HG02678 (cell line): ENCODE measurements around the gene KCNF1.
A peak's percentile ranks its signal among the peaks of the same experiment; 100 is the strongest.

ENCODE experiments used
- ATAC-seq: cut with Tn5 transposase; IDR thresholded peaks from one replicate; pipeline ENCODE4 v1.9.1; 2021; ENCODE audit warnings: mild to moderate bottlenecking, moderate library complexity; ENCODE audit not compliant: unreplicated experiment

Gene KCNF1

GRCh38 chr2:10911291-10912075, at the start of gene KCNF1:
Gene KCNF1 (plus strand): TSS chr2:10911934. CDS start chr2:10912427, 493 bp downstream.
- no peak for ATAC-seq

- ATAC-seq: no peak
Observed at GRCh38 chr2:10862330-10862729, 49.4 kb upstream of the KCNF1 start.

- ATAC-seq: no peak
Observed at GRCh38 chr2:10863047-10863446, 48.7 kb upstream of the KCNF1 start.

- ATAC-seq: peak; percentile 77
Observed at GRCh38 chr2:10863837-10864236, 47.9 kb upstream of the KCNF1 start.

- ATAC-seq: no peak
Observed at GRCh38 chr2:10864251-10864650, 47.5 kb upstream of the KCNF1 start.

- peak; percentile 93 for ATAC-seq
Observed at GRCh38 chr2:10864861-10865636, 46.7 kb upstream of the KCNF1 start.

- ATAC-seq: no peak
Observed at GRCh38 chr2:10865841-10866240, 45.9 kb upstream of the KCNF1 start.

- ATAC-seq: no peak
Observed at GRCh38 chr2:10867692-10868420, 43.9 kb upstream of the KCNF1 start.

GRCh38 chr2:10868465-10869314, 43.0 kb upstream of the KCNF1 start:
- ATAC-seq: no peak

- no peak for ATAC-seq
Observed at GRCh38 chr2:10871978-10872377, 39.8 kb upstream of the KCNF1 start.

GRCh38 chr2:10873171-10873570, 38.6 kb upstream of the KCNF1 start:
- no peak for ATAC-seq

- ATAC-seq: no peak
Observed at GRCh38 chr2:10873790-10874437, 37.8 kb upstream of the KCNF1 start.

GRCh38 chr2:10875126-10875525, 36.6 kb upstream of the KCNF1 start:
- ATAC-seq: no peak

- ATAC-seq: no peak
Observed at GRCh38 chr2:10876394-10876793, 35.3 kb upstream of the KCNF1 start.

- no peak for ATAC-seq
Observed at GRCh38 chr2:10876963-10877362, 34.8 kb upstream of the KCNF1 start.

- no peak for ATAC-seq
Observed at GRCh38 chr2:10877651-10878111, 34.1 kb upstream of the KCNF1 start.

- ATAC-seq: no peak
Observed at GRCh38 chr2:10878268-10878915, 33.3 kb upstream of the KCNF1 start.

GRCh38 chr2:10879159-10879558, 32.6 kb upstream of the KCNF1 start:
- ATAC-seq: no peak
